ENCODE measurements around the gene NOC2L.
"Not testable (repeated sequence)": the region's sequence is repeated elsewhere in the genome, so short reads cannot be mapped to it uniquely, and the experiment has no call there.

Gene NOC2L

DNA sequence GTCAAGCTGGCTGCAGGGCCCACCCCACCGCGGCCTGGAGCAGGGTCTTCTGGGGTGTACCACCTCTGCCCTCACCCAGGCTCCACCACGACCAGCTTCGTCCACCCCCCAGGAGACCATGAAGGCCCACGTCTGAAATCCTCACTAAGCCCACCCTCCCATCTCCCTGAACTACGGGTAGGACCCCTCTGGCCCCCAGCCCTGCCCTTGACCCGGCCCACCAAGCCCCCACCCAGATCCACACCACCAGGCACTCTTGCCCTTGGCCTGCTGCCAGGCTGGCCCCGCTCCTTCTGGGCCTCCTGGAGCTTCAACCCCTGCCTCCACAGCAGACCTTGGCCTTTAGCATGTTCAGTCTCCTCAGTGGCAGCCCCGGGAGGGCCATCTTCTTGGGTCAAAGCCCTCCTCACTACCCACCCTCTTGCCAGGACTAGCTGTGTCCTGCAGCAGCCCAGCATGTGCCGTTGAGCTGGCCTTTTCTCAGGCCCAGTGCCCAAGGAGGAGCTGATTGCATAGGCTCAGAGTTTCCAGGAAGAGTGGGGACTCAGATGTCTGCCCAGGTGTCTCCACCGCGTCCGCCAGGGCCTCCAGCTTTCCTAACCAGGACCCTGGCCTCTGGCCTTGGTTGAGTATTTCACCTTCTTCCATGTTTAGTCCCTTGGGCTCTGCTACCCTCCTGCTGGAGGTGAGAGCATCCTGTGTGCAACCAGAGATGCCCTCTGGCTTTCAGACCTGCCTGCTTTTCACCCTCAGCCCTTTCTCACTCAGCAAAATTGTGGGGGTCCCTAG is 53.1 kb downstream of the NOC2L start:
- in situ Hi-C loops (cut with MboI; ENCODE audit: low sequenced_read_pairs), result no loop called here

DNA sequence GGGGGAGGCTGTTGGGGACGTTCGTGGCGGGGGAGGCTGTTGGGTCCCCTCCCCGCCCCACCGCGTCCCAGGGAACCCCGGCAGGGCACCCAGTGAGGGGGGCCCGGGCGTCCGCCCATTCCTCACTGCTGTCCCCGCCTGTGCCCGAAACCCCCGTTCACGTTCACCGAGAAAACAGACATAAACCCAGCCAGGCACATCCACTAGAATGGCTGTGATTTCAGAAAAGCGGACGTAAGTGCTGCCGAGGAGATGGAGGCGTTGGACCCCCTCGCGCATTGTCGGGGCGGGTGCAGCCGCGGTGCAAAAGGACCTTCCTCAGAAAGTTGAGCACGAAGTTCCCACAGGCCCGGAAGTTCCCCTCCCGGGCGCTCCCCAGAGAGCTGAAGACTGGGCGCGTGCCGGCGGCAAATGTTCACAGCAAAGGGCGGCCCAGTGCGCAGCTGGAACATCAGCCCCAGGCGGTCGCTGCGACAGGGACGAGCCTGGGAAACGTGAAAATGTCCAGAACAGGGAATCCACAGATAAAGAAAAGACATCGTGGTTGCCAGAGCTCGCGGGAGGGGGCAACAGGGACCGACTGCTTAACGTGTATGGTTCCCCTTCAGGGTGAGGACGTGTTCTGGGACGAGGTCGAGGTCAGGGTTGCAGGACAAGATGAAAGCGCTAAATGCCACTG is 53.8 kb downstream of the NOC2L start:
- in situ Hi-C loops (cut with MboI; ENCODE audit: low sequenced_read_pairs), result no loop called here

GRCh38 chr1:904310-904950 is 54.6 kb downstream of the NOC2L start:
- in situ Hi-C loops (cut with MboI; ENCODE audit: low sequenced_read_pairs), result no loop called here

DNA sequence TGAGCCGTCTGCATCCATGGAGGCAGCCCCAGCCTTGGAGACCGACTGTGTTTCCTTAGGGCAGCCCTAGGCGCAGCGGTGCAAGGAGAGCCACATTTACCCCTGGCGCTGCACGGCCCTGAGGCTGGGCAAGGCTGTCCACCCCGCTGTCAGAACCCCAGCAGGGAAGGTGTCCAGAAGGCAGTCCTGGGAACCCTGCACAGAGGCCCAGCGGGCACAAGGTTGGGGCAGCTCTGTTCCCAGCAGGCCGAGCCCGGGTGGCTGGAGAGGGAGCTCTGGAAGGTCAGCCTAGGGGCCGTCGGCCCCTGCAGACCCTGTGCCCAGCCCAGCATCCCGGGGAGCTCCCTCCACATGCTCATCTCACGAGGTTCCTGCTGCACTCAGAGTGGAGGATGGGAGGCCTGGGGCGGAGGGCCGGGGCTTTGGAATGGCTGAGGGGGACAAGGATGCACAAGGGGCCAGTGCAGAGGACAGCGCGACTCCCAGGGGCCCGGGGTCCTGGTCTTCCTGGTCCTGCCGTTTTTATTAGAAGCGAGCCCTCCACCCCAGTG is 55.3 kb downstream of the NOC2L start:
- in situ Hi-C loops (cut with MboI; ENCODE audit: low sequenced_read_pairs), result no loop called here

DNA sequence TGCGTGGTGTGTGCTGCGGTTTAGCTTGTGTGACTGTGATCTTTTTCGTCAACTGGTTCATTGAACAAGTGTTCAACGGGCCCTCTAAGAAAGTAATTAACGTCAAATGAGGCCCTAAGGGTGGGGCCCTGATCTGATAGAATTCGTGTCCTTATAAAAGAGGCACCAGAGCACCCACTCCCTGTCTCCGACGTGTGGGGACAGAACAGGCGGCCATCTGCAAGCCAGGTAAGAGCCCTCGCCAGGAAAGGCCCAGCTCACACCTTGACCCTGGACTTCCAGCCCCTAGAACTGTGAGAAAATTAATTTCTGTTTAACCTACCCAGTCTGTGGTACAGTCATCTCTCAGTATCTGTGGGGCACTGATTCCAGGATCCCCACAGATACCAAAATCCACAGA is 55.8 kb downstream of the NOC2L start:
- in situ Hi-C loops (cut with MboI; ENCODE audit: low sequenced_read_pairs), result no loop called here

- in situ Hi-C loops (cut with MboI; ENCODE audit: low sequenced_read_pairs), result no loop called here
These were observed 56.3 kb downstream of the NOC2L start for GRCh38 chr1:902802-903201.

- in situ Hi-C loops (cut with MboI; ENCODE audit: low sequenced_read_pairs), result no loop called here
These were observed 57.8 kb downstream of the NOC2L start for GRCh38 chr1:901108-901859.

GRCh38 chr1:899636-900317 is 59.3 kb downstream of the NOC2L start:
- in situ Hi-C loops (cut with MboI; ENCODE audit: low sequenced_read_pairs), result no loop called here

DNA sequence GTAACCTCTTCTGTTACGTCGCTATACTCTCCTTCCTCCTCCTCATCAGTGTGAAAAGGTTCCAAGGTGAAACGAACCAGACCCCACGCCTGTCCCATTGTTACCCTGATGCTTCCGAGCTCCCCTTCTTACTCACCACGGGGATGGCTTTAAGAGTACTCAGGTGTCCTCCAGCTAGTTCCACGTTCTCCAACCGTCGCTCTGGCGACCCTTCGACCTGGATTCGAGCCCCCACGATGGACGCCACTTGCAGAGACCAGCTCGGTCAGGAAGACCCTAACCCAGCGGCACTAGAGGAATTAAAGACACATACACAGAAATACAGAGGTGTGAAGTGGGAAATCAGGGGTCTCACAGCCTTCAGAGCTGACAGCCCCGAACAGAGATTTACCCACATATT is 61.1 kb downstream of the NOC2L start:
- in situ Hi-C loops (cut with MboI; ENCODE audit: low sequenced_read_pairs), result not testable (repeated sequence)

DNA sequence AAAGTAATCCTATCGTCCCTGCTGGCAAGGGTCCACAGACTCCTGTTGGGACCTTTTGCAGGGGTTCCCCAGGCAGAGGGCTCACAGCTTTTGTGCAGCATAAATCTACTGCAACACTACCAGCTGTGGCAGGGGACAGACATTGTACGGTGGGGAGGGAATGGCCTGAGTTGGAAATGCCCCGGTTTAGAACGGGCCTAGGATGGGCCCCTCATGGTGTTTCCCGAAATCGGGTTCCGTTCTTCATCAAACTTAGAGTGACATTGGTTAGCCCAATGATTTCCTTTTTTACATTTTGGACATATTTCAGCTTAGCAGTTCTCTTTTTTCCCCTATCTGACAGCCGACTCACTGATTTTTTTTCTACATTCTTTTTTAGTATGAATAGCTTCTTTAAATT is 61.8 kb downstream of the NOC2L start:
- in situ Hi-C loops (cut with MboI; ENCODE audit: low sequenced_read_pairs), result no loop called here

Data from HL-60/S4 (cell line).